Frontal cortex (tissue), 4 donors: ENCODE data around the gene SNAPIN. TPM values are rescaled to one million over a fixed set of nuclear protein-coding genes. Genes with fewer than 3 reads are reported as not detected.
"Not testable (repeated sequence)": the region's sequence is repeated elsewhere in the genome, so short reads cannot be mapped to it uniquely, and the experiment has no call there.

Source experiments
- DNase-seq, 2 donors: peaks; one replicate each; pipeline ENCODE4 v3.0.0; 2012; ENCODE audit warnings: low spot score in 2 of 2
- FAIRE-seq: peaks from 2 replicates; lab custom pipeline; 2012; peaks lifted over from hg19 to GRCh38; lab: Jason Lieb, UNC
- total RNA-seq: library from RNA; depleted of rRNA; stranded (reverse); fragments of >200 nt; gene quantifications from one replicate; pipeline ENCODE4 v1.2.3, GENCODE V29; 2014
- donor health status: control.
- donor health status: control.
- donor health status: control.

SNAPIN gene
- total RNA-seq, 1 donor from 2014 or later: 46.1 TPM

GRCh38 chr1:153643100-153643499 is 15.4 kb upstream of the SNAPIN start:
- no peak for FAIRE-seq
- no peak for DNase-seq

- DNase-seq (no peak), FAIRE-seq (no peak)
Observed at GRCh38 chr1:153643816-153644215, 14.7 kb upstream of the SNAPIN start.

- DNase-seq (no peak), FAIRE-seq (no peak)
Observed at GRCh38 chr1:153646672-153647345, 11.7 kb upstream of the SNAPIN start.

- no peak for DNase-seq
- FAIRE-seq: no peak
Observed at GRCh38 chr1:153647346-153647714, 11.2 kb upstream of the SNAPIN start.

- FAIRE-seq (no peak), DNase-seq (no peak)
Observed at GRCh38 chr1:153648000-153648643, 10.4 kb upstream of the SNAPIN start.

- FAIRE-seq (no peak), DNase-seq (no peak)
Observed at GRCh38 chr1:153649137-153649862, 9.2 kb upstream of the SNAPIN start.

GRCh38 chr1:153649863-153650235 is 8.7 kb upstream of the SNAPIN start:
- FAIRE-seq (no peak), DNase-seq (peak; percentile 46 to 55)

GRCh38 chr1:153651771-153652170 is 6.7 kb upstream of the SNAPIN start:
- FAIRE-seq: no peak
- no peak for DNase-seq

GRCh38 chr1:153652805-153653500 is 5.5 kb upstream of the SNAPIN start:
- DNase-seq (no peak), FAIRE-seq (no peak)

- FAIRE-seq (no peak), DNase-seq (no peak)
Observed at GRCh38 chr1:153655333-153655732, 3.2 kb upstream of the SNAPIN start.

GRCh38 chr1:153659175-153659534 is 652 bp downstream of the SNAPIN start:
- FAIRE-seq (no peak), DNase-seq (no peak)

- no peak for DNase-seq
- FAIRE-seq: no peak
Observed at GRCh38 chr1:153659656-153660055, 1.2 kb downstream of the SNAPIN start.

GRCh38 chr1:153661111-153661708 is 2.7 kb downstream of the SNAPIN start:
- FAIRE-seq: no peak
- no peak for DNase-seq

- DNase-seq: no peak
- no peak for FAIRE-seq
Observed at GRCh38 chr1:153662269-153662668, 3.8 kb downstream of the SNAPIN start.

- no peak for FAIRE-seq
- no peak for DNase-seq
Observed at GRCh38 chr1:153663211-153663610, 4.7 kb downstream of the SNAPIN start.

GRCh38 chr1:153667439-153667838 is 8.9 kb downstream of the SNAPIN start:
- no peak for DNase-seq
- no peak for FAIRE-seq

GRCh38 chr1:153668672-153669071 is 10.2 kb downstream of the SNAPIN start:
- not testable (repeated sequence) for DNase-seq, FAIRE-seq

- DNase-seq (no peak), FAIRE-seq (no peak)
Observed at GRCh38 chr1:153669606-153670005, 11.1 kb downstream of the SNAPIN start.

GRCh38 chr1:153670257-153670858 is 11.9 kb downstream of the SNAPIN start:
- DNase-seq (no peak), FAIRE-seq (no peak)
